Sigmoid colon (tissue), 3 donors: ENCODE measurements around the gene PRRG1.

Source experiments
- CTCF ChIP-seq, 4 experiments: fragments of 450-650 bp in 3 of 4; fragments of 200-600 bp in 1 of 4; IDR thresholded peaks; one replicate each; pipeline ENCODE4 v1.5.1; 2016 to 2019; ENCODE audit warnings: antibody characterized with exemption in 4 of 4, mild to moderate bottlenecking in 3 of 4, moderate library complexity in 2 of 4
- POLR2A ChIP-seq, 2 donors: fragments of 450-650 bp; IDR thresholded peaks; one replicate each; pipeline ENCODE4 v1.6.1; 2016; ENCODE audit warnings: antibody characterized with exemption in 2 of 2, mild to moderate bottlenecking in 2 of 2, moderate library complexity in 2 of 2

- TF ChIP-seq POLR2A (IDR thresholded peaks at IDR 0.05) (no peak), CTCF (IDR thresholded peaks at IDR 0.05) (no peak)
These were observed 4.5 kb downstream of the PRRG1 start for GRCh38 chrX:37353646-37354045.
